Activated gamma-delta T cell treated with Interleukin-2 at 50 U/mL for 16 hours (primary cell): ENCODE data around the gene COL15A1.

Experiments
- DNase-seq: peaks from one replicate; pipeline ENCODE4 v3.0.0-alpha.2; 2020

COL15A1 gene

GRCh38 chr9:98974554-98974953 is 30.8 kb downstream of the COL15A1 start:
- DNase-seq = no peak

- peak; percentile 79 for DNase-seq
Measured at GRCh38 chr9:98974994-98975712, 31.4 kb downstream of the COL15A1 start.

GRCh38 chr9:98975838-98976237 is 32.1 kb downstream of the COL15A1 start:
- DNase-seq = no peak

- no peak for DNase-seq
Measured at GRCh38 chr9:98977246-98977714, 33.6 kb downstream of the COL15A1 start.

GRCh38 chr9:98977813-98978212 is 34.1 kb downstream of the COL15A1 start:
- DNase-seq = no peak

- DNase-seq = no peak
Measured at GRCh38 chr9:98978231-98978681, 34.5 kb downstream of the COL15A1 start.

GRCh38 chr9:98980291-98980690 is 36.6 kb downstream of the COL15A1 start:
- DNase-seq = no peak

GRCh38 chr9:98983295-98984268 is 39.9 kb downstream of the COL15A1 start:
- no peak for DNase-seq

GRCh38 chr9:98985596-98985995 is 41.9 kb downstream of the COL15A1 start:
- no peak for DNase-seq

- no peak for DNase-seq
Measured at GRCh38 chr9:98986866-98987651, 43.4 kb downstream of the COL15A1 start.

- no peak for DNase-seq
Measured at GRCh38 chr9:98989036-98990000, 45.6 kb downstream of the COL15A1 start.

- DNase-seq = no peak
Measured at GRCh38 chr9:98990181-98990870, 46.6 kb downstream of the COL15A1 start.

- DNase-seq = no peak
Measured at GRCh38 chr9:98992107-98992884, 48.6 kb downstream of the COL15A1 start.

GRCh38 chr9:98992885-98993569 is 49.3 kb downstream of the COL15A1 start:
- DNase-seq = no peak

- DNase-seq = no peak
Measured at GRCh38 chr9:98993570-98993945, 49.9 kb downstream of the COL15A1 start.

GRCh38 chr9:98994172-98995058 is 50.7 kb downstream of the COL15A1 start:
- DNase-seq = no peak

GRCh38 chr9:98995059-98995671 is 51.5 kb downstream of the COL15A1 start:
- DNase-seq = no peak

GRCh38 chr9:98995971-98996504 is 52.3 kb downstream of the COL15A1 start:
- no peak for DNase-seq
